ENCODE results near the gene APRT. TPM values are rescaled to one million over a fixed set of nuclear protein-coding genes. Genes with fewer than 3 reads are reported as not detected.
"Not testable (repeated sequence)": the region's sequence is repeated elsewhere in the genome, so short reads cannot be mapped to it uniquely, and the experiment has no call there.

APRT gene
- total RNA-seq, 1 donor: 95.9 TPM

DNA sequence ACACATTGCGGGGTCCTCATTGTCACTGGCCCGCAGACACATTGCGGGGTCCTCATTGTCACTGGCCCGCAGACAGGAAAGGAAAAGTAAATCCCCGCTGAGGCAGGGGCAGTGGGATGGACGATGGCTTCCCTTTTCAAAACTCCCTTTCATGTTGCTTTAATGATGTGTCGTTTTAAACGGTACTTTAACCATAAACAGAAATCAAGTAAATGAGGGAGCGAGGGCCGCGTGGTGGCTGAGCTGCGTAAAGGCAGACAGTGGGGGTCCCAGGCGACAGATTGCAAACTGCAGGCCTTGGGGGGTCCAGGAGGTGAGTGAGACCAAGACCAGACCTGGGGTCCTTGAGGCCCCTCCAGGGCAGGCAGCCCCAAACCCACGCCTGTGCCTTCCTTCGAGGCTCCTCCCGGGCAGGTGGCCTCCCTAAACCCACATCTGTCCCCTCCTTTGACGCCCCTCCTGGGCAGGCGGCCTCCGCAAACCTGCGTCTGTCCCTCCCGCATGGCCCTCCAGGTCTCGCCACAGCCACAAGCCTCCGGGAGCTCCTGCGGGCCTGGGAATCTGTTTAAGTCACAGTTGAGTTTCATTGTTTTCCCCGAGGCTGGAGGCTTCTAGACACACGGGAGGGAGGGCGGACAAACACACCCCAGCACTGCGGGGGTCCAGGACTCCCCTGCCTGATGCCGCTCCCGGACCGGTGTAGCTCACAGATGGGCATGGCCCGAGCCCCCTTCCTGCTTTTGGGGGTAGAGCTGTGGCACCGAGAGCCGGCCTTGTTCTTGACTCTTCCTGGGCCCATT, 34.1 kb downstream of the APRT start:
- peak in 1 of 3 donors; percentile 36 for DNase-seq (ENCODE audit: low read depth in 2 of 3, low spot score in 2 of 3)

DNA sequence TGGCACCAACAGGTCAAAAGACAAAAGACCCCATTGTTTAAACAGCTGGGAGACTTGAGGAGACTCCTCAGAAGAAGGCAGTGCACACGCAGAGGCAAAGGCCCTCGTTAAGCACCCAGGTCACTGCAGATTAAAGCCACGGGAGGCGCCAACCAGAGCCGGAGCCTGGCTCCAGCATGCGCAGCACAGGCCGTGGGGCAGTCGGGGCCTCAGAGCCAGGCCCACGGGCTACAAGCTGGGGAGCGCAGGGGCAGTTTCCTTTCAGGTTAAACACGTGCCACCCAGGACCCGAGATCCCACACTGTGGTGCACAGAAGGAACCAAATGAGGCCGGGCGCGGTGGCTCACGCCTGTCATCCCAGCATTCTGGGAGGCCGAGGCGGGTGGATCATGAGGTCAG, 35.9 kb downstream of the APRT start:
- no peak for DNase-seq (ENCODE audit: low read depth in 2 of 3, low spot score in 2 of 3)

DNA sequence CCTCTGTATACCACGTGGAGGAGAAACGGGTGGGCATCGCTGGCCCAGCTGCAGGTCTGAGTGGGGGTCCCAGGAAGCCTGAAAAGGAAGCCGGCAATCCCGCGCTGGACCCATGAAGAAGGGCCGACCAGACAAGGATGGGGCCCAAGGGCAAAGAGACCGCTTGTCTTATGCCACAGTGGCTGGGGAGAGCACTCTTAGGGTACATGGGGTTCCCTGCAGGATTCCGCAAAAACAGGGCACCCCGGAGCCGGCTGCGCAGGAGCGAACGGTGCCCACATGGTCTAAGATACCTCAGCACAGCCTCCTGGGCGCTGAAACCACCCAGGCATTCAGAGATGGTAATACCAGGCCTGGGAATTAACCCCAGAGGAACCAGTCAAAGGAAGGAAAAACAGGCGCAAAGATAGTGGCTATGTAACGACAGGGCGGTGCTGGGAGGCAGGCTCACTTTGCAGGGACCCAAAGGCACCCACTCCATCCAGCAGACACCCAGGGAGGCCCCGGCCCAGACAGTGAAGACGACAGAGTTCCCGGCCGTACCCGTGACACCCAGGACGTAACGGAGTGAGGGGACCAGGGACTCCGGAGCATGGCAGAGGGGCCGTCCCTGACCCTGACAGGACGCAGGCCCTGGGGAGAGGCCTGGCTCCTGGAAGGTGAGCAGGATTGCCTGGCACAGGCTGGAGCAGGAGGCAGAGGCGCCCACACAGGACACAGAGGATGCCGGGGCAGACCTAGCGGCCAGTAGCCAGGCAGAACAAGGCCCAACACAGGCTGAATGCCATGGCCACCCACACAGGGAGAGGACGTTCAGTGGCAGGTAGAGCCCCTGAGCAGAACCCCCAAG, 37.0 kb downstream of the APRT start:
- no peak for DNase-seq (ENCODE audit: low read depth in 2 of 3, low spot score in 2 of 3)

DNA sequence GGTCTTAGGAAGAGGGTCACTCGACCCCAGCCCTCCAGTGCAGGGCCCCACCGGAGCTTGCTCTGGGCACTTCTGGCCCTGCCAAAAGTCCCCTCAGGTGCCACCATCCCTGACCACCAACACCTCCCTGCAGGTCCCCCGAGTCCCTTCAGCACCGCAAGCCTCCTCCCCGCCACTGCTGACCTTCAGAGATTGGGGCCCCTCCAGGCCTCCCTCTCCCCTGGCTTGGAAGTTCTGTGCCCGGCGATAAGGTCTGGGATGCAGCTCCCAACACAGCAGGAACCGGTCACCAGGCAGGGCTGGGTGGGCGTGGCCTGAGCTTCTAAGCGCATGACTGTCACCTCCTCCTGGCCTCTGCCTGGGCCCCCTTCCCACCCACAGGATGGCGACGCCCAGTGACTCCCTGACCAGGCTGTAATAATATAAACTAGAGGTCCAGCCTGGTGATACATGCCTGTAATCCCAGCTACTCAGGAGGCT, 37.9 kb downstream of the APRT start:
- DNase-seq (ENCODE audit: low read depth in 2 of 3, low spot score in 2 of 3): no peak

DNA sequence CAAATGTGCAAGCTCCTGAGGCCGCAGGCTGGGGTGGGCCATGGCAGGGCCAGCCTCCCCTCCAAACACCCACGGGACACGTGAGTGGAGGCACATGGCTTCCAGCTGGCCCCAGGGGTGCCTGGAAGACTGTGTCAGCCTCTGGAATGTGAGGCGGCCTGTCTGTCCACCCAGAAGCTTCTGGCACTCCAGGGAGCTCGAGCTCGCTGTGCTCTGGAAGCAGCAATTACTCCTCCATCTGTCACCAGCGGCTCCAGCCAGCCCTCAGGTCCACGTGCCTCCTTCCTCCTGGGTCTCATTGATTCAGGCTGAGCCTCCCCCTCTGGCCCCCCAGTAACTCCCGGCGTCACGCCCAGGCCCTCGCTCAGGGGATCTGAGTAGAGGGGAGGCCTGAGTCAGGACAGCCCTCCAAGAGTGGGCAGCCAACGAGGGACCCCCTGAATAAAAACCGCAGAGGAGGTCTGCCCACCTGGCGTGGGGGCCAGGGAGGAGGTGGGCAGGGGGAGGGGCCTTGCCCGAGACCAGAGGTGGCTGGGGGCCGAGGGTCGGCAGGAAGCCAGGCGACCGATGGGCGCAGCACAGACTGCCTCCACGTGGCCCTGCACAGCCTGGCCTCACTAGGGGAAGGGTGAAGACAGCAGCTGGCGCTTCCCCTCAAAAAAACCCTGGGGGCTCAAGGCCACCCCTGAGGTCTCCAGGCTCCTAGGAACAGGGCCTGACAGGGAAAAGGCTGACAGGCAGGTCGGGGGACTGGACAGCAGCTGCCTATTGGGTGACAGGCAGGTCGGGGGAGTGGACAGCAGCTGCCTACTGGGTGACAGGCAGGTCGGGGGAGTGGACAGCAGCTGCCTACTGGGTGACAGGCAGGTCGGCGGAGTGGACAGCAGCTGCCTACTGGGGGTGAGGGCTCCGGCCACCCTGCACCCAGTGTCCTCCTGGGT, 38.6 kb downstream of the APRT start:
- DNase-seq (ENCODE audit: low read depth in 2 of 3, low spot score in 2 of 3): no peak

DNA sequence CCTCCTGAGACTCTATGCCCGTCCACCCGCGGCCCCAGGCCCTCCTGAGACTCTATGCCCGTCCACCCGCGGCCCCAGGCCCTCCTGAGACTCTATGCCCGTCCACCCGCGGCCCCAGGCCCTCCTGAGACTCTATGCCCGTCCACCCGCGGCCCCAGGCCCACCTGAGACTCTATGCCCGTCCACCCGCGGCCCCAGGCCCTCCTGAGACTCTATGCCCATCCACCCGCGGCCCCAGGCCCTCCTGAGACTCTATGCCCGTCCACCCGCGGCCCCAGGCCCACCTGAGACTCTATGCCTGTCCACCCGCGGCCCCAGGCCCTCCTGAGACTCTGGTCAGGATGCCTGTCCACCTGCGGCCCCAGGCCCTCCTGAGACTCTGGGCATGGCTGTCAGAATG, 39.9 kb downstream of the APRT start:
- DNase-seq (ENCODE audit: low read depth in 2 of 3, low spot score in 2 of 3): not testable (repeated sequence)

DNA sequence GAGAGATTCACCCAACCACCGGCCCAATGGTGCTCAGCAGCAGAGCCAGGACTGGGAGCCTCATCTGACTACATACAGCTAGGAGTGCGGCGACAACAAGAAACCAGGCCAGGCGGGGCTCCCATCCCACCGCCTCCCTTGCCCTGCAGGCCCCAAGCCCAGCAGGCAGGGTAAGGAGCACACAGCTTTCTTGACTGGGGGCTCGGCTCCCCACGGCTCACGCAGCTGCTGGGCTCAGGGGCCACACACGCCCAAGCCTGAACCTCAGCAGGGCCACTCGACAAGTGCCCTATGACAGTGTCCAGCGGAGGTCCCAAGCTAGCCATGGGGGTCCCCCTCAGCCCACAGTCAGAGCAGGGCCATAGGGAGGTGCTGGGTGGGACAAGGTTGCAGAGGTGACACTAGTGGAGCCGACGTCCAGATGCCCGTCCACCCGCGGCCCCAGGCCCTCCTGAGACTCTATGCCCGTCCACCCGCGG, 40.4 kb downstream of the APRT start:
- no peak for DNase-seq (ENCODE audit: low read depth in 2 of 3, low spot score in 2 of 3)

DNA sequence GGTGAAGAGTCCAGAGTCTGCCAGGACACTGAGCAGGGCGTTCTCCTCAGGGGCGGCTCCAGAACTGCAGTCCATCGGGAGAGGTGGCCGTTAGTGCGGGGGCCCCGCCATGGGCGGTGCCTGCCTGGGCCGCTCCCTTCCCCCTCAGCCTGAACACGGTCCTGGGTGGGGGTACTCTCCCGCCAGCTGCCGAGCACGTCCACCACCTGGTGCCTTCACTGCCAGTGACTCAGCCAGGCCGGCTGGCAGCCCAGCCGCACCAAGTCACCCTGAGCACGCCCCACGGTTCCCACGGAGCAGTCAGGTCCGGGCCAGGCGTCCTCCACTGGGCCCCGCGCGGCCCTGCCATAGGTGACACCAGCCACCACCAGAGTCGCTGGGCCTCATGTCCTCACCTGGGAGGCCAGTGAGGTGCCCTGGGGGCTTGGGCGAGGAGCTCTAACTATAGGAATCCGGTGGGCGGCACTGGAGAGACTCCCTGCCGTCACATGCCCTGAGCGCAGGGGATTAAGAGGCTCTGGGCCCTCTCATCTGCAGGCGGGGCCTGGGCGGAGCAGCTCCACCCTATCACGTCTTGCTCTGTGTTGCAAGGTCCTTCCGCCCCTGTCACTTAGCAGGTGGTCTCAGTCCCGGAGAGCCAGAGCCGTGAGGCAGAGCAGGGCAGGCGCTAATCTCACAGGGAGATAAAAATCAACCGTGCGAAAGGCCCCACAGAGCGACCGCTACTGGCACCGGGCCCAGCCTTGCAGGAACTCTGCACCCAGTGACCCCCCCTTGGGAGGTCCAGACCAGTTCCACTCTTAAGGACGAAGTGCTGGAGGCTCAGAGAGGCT, 41.1 kb downstream of the APRT start:
- DNase-seq (ENCODE audit: low read depth in 2 of 3, low spot score in 2 of 3): peak in 2 of 3 donors; percentile 96 to 98

DNA sequence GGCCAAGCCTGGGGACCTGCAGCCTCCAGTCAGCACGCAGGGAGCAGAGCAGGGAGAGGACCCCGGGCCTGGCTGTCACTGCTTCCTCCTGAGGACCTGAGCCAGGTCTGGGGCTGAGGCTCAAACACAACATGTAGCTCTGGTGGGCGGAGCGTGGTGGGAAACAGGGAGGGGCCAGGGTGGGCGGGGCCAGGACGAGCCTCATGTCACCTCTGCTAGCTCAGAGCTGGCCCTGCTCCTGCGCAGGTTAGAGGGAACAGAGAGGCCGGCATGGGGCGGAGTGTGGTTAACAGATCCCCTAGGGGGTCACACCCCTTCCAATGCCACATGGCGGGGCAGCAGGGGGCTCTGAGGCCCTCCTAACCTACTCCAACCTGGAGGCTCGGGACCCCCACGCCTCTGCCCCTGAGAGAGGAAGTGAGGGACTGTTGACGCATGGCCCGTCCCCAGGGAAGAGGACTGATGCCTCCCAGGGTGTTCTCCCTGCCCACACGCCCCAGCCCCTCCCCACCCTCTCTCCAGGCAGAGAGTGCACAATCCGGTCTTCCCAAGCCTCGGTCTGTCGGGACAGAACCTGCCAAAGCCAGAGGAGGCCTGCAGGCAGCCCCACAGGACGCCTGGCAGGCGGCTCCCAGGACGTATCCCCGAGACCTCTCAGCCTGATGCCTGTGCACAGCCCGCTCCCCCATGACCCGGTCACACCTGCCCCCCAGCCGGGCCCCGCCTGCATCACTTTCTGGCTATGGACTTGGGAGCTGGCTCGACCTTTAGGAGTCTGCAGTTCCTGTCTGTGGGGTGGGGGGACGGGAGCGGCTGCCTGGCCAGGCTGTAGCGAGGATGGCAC, 41.9 kb downstream of the APRT start:
- peak in 1 of 3 donors; percentile 65 for DNase-seq (ENCODE audit: low read depth in 2 of 3, low spot score in 2 of 3)

DNA sequence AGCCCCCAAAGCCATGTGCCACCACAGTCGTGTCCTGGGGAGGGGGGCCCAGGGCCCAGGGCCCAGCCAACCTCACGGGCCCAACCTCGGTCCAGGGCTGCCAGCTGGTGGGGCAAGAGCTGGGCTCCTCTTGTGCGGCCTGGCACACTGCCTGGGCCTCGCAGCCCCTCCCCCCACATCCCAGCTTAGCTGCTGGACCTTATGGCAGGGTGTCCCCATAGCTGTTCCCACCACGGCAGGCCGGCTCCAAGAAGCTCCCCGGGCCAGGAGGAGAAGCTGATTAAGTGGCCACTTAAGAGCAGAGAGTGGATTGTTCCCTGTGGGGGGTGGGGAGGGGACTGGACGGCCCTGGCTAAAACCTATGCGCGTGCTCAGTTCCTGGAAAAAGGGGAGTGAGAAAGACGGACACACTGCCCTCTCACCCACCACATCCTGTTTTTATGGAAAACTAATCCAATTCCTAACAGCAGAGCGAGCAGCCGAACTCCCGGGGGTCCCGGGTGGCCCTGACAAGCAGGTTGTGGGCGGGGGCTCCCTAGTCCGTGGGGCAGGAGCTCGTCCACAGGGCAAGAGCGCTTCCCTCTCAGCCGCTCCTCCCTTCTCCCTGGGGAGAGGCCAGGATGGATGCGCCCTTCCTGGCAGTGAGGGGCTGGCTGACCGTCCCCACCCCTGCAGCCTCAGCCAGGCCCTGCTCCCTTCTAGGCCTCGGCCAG, 43.5 kb downstream of the APRT start:
- no peak for DNase-seq (ENCODE audit: low read depth in 2 of 3, low spot score in 2 of 3)

DNA sequence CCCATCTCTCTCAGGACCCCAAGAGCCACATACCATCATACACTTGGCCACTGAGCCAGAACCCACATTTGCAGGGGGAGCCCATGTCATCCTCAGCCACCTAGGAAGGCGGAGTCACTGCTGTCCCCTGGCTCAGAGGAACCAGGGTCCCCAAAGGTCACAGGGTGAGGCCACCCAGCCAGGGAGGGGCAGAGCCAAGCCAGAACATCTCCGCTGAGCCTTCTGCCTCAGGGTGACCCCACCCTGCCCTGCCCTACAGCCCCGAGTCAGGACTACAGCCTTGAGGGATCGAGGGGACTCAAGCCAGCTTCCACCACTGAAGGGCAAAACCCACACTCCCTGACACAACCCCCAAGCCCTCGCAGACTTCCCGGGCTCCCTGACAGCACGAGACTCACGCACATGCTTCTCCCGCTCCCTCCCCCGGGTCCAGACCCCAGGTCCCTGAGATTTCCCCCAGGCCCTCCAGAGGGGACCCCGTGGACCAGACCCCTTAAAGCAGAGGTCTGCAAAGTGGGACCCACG, 44.1 kb downstream of the APRT start:
- DNase-seq (ENCODE audit: low read depth in 2 of 3, low spot score in 2 of 3): no peak

DNA sequence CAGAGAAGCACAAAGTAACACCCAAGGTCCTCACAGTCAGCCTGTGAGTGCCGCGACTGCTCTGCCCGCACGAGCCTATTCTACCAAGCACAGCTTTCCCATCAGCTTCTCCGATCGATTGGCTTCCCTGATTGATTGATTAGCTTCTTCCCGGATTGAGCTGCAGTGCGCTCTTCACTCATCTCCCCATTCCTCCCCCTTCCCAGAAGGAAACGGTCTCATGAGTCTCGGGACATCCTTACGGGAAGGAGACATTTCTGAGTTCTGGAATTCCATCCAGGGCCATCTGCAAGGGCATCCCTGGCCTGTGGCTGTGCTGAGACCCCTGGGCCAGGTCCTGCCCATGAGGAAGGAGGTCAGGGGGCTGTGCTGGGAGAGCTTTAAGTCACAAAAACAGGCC, 44.8 kb downstream of the APRT start:
- DNase-seq (ENCODE audit: low read depth in 2 of 3, low spot score in 2 of 3): no peak

DNA sequence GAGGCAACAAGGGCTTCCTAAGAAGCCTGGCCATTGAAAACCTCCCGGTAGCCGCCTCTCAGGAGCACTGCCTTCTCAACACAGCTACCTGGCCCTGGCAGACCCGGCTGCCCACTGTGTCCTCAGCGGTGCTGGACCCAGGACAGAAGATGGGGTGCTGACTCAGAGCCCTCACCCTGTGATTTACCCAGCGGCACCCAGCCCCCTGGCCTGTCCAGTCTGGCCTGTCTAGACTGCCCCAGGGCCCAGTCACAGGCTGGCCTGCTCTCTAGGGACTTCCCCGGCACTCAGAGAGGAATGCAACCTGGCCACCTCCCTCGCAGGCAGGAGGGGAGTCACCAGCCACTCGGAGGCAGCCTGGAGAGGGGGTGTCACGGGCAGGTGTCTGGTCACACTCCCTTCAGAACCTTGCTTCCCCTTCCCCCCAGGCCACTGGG, 46.8 kb downstream of the APRT start:
- no peak for DNase-seq (ENCODE audit: low read depth in 2 of 3, low spot score in 2 of 3)

DNA sequence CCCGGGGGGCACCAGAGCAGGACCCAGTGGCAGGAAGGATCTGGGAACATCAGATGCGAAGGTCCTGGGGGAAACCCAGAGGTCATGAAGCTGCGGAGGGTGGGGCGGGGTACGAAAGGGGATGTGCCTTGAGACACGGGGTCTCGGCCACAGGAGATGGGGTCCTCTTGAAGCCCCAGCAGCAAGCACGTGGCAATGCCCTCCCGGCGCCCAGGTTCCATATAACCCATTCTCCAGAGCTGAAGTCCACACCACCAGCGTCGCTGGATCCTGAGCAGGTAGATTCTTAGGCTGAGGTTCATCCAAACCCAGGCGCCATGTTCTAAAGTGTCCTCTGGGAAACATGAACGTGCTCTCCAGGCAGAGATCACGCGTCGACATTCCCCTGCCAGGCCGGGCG, 47.6 kb downstream of the APRT start:
- DNase-seq (ENCODE audit: low read depth in 2 of 3, low spot score in 2 of 3): no peak

DNA sequence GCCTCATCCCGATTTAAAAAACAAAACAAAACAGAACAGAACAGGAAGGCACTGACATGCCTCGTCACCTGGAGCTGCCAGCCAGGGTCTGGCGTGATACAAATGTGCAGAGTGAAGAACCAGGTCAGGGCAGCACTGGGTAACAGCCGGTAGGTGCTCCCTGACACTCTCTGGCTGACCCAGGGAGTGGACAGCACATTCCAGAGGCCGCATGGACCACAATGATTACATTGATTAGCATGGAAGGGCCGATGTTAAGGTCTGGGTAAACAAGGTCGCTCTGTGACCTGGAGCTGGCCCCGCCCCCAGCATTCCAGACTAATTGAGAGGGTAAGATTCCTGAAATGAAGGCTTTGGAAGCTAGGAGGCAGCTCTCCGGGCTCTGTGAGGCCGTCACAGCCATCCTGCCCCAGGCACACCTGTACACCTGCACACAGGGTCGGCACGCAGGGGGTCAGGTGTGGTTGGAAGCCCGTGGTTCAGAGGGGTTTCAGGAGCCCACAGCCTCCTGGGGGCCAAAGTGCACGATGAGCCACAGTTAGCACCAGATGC, 48.1 kb downstream of the APRT start:
- DNase-seq (ENCODE audit: low read depth in 2 of 3, low spot score in 2 of 3): no peak

DNA sequence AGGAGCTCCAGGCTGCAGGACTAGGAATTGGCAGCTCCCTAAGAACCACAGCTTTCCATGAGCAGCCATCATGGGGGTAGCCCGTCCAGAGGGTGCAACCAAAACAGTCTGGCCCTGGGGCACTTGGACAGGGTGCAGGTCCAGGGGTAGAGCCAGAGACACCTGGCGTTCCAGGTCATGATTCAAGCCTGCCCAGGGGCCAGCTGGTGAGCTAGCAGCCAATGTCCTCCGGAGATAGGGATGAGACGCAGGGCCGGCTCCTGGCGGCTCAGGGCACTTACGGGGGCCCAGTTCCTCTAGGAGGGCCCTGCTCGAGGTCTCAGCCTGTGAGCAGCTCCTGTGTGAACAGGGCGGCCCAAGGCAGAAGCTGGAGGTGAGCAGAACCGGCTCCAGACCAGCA, 48.8 kb downstream of the APRT start:
- DNase-seq (ENCODE audit: low read depth in 2 of 3, low spot score in 2 of 3): no peak

DNA sequence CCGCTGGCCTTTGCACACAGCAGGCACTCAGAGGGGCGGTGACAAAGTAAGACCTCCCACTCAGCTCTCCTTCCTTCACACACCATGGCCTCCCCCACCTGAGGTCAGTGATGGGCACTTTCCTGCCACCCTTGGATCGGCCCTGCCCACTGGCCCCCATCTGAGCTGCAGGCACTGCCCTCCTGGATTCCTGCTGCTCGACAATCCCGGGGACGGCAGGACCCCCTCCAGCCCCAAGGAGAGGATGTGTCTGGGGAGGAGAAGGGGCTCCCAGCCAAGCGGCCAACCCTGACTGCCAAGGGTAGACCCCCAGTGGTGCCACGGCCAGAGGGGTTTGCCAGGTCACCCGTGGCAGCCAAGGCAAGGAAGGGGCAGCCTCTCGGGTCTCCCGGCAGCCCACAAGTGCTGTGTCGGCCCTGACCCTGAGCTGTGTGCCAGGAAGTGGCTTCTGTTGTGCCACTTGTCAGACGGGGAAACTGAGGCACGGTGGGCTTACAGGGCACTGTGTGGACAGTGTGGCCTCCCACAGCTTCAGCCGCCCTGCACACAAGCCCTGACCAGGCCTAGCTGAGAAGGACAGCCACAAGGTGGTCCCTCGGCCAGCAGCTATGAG, 49.4 kb downstream of the APRT start:
- no peak for DNase-seq (ENCODE audit: low read depth in 2 of 3, low spot score in 2 of 3)
